ENCODE results near the gene GUCA2A. TPM values are rescaled to one million over a fixed set of nuclear protein-coding genes. Genes with fewer than 3 reads are reported as not detected.

Gene GUCA2A
- polyA plus RNA-seq, 1 donor: 68.7 TPM

- no CpG with 5 or more reads among the region's 2 CpGs for WGBS (ENCODE audit: insufficient coverage, low lambda C conversion rate)
- Histone ChIP-seq H3K27ac (ENCODE audit: low read length) (no peak overlapping the region), H3K4me3 (ENCODE audit: low read length) (no peak overlapping the region), H3K27me3 (ENCODE audit: control insufficient read depth, insufficient read depth, low read length) (no peaks in the 10 kb centered on the region), H3K9me3 (ENCODE audit: control insufficient read depth, low read depth, low read length) (no peaks in the 10 kb centered on the region), H3K4me1 (ENCODE audit: control insufficient read depth, insufficient read depth, low read length) (peaks cover 9% of the 10 kb centered on the region), H3K36me3 (ENCODE audit: control insufficient read depth, insufficient read depth, low read length) (peaks cover 34% of the 10 kb centered on the region)
- no peak for DNase-seq
Measured at GRCh38 chr1:42179275-42179674, 14.7 kb upstream of the GUCA2A start.

- Histone ChIP-seq H3K4me1 (ENCODE audit: control insufficient read depth, insufficient read depth, low read length) (peaks cover 9% of the 10 kb centered on the region), H3K9me3 (ENCODE audit: control insufficient read depth, low read depth, low read length) (no peaks in the 10 kb centered on the region), H3K27ac (ENCODE audit: low read length) (no peak overlapping the region), H3K36me3 (ENCODE audit: control insufficient read depth, insufficient read depth, low read length) (peaks cover 30% of the 10 kb centered on the region), H3K4me3 (ENCODE audit: low read length) (no peak overlapping the region), H3K27me3 (ENCODE audit: control insufficient read depth, insufficient read depth, low read length) (no peaks in the 10 kb centered on the region)
- DNase-seq: no peak
- no CpG with 5 or more reads among the region's 3 CpGs for WGBS (ENCODE audit: insufficient coverage, low lambda C conversion rate)
Measured at GRCh38 chr1:42178249-42178648, 13.7 kb upstream of the GUCA2A start.

- Histone ChIP-seq H3K36me3 (ENCODE audit: control insufficient read depth, insufficient read depth, low read length) (peaks cover 30% of the 10 kb centered on the region), H3K4me1 (ENCODE audit: control insufficient read depth, insufficient read depth, low read length) (peaks cover 16% of the 10 kb centered on the region), H3K27me3 (ENCODE audit: control insufficient read depth, insufficient read depth, low read length) (no peaks in the 10 kb centered on the region), H3K9me3 (ENCODE audit: control insufficient read depth, low read depth, low read length) (no peaks in the 10 kb centered on the region), H3K4me3 (ENCODE audit: low read length) (no peak overlapping the region), H3K27ac (ENCODE audit: low read length) (no peak overlapping the region)
- DNase-seq: no peak
- 100% methylated on average over 2 of the region's 6 CpGs for WGBS (ENCODE audit: insufficient coverage, low lambda C conversion rate)
Measured at GRCh38 chr1:42177541-42177981, 13.0 kb upstream of the GUCA2A start.

GRCh38 chr1:42176902-42177519 lies 12.5 kb upstream of the GUCA2A start:
- Histone ChIP-seq H3K36me3 (ENCODE audit: control insufficient read depth, insufficient read depth, low read length) (peaks cover 25% of the 10 kb centered on the region), H3K9me3 (ENCODE audit: control insufficient read depth, low read depth, low read length) (no peaks in the 10 kb centered on the region), H3K4me1 (ENCODE audit: control insufficient read depth, insufficient read depth, low read length) (peaks cover 20% of the 10 kb centered on the region), H3K4me3 (ENCODE audit: low read length) (no peak overlapping the region), H3K27me3 (ENCODE audit: control insufficient read depth, insufficient read depth, low read length) (no peaks in the 10 kb centered on the region), H3K27ac (ENCODE audit: low read length) (no peak overlapping the region)
- DNase-seq: no peak
- 100% methylated on average over 3 of the region's 4 CpGs for WGBS (ENCODE audit: insufficient coverage, low lambda C conversion rate)

GRCh38 chr1:42175314-42176054 lies 10.9 kb upstream of the GUCA2A start:
- no peak for DNase-seq
- H3K9me3 ChIP-seq (ENCODE audit: control insufficient read depth, low read depth, low read length): no peaks in the 10 kb centered on the region
- no CpG with 5 or more reads among the region's 7 CpGs for WGBS (ENCODE audit: insufficient coverage, low lambda C conversion rate)
- peaks cover 27% of the 10 kb centered on the region for H3K4me1 ChIP-seq (ENCODE audit: control insufficient read depth, insufficient read depth, low read length)
- no peak overlapping the region for H3K27ac ChIP-seq (ENCODE audit: low read length)
- peaks cover 13% of the 10 kb centered on the region for H3K36me3 ChIP-seq (ENCODE audit: control insufficient read depth, insufficient read depth, low read length)
- H3K4me3 ChIP-seq (ENCODE audit: low read length): no peak overlapping the region
- H3K27me3 ChIP-seq (ENCODE audit: control insufficient read depth, insufficient read depth, low read length): no peaks in the 10 kb centered on the region

- no CpG with 5 or more reads among the region's 8 CpGs for WGBS (ENCODE audit: insufficient coverage, low lambda C conversion rate)
- H3K27ac ChIP-seq (ENCODE audit: low read length): no peak overlapping the region
- H3K4me3 ChIP-seq (ENCODE audit: low read length): no peak overlapping the region
- H3K4me1 ChIP-seq (ENCODE audit: control insufficient read depth, insufficient read depth, low read length): peaks cover 27% of the 10 kb centered on the region
- H3K36me3 ChIP-seq (ENCODE audit: control insufficient read depth, insufficient read depth, low read length): peaks cover 4% of the 10 kb centered on the region
- no peaks in the 10 kb centered on the region for H3K9me3 ChIP-seq (ENCODE audit: control insufficient read depth, low read depth, low read length)
- no peak for DNase-seq
- no peaks in the 10 kb centered on the region for H3K27me3 ChIP-seq (ENCODE audit: control insufficient read depth, insufficient read depth, low read length)
Measured at GRCh38 chr1:42173961-42174735, 9.6 kb upstream of the GUCA2A start.

GRCh38 chr1:42173155-42173933 lies 8.8 kb upstream of the GUCA2A start:
- no peaks in the 10 kb centered on the region for H3K9me3 ChIP-seq (ENCODE audit: control insufficient read depth, low read depth, low read length)
- no peak overlapping the region for H3K4me3 ChIP-seq (ENCODE audit: low read length)
- no peak overlapping the region for H3K27ac ChIP-seq (ENCODE audit: low read length)
- peaks cover 4% of the 10 kb centered on the region for H3K36me3 ChIP-seq (ENCODE audit: control insufficient read depth, insufficient read depth, low read length)
- no peaks in the 10 kb centered on the region for H3K27me3 ChIP-seq (ENCODE audit: control insufficient read depth, insufficient read depth, low read length)
- peak in 1 of 2 donors; percentile 40 for DNase-seq
- no CpG with 5 or more reads among the region's 9 CpGs for WGBS (ENCODE audit: insufficient coverage, low lambda C conversion rate)
- H3K4me1 ChIP-seq (ENCODE audit: control insufficient read depth, insufficient read depth, low read length): peaks cover 27% of the 10 kb centered on the region

GRCh38 chr1:42172381-42173133 lies 8.0 kb upstream of the GUCA2A start:
- Histone ChIP-seq H3K4me3 (ENCODE audit: low read length) (no peak overlapping the region), H3K9me3 (ENCODE audit: control insufficient read depth, low read depth, low read length) (no peaks in the 10 kb centered on the region), H3K4me1 (ENCODE audit: control insufficient read depth, insufficient read depth, low read length) (peaks cover 30% of the 10 kb centered on the region), H3K36me3 (ENCODE audit: control insufficient read depth, insufficient read depth, low read length) (peaks cover 4% of the 10 kb centered on the region), H3K27ac (ENCODE audit: low read length) (no peak overlapping the region), H3K27me3 (ENCODE audit: control insufficient read depth, insufficient read depth, low read length) (no peaks in the 10 kb centered on the region)
- WGBS (ENCODE audit: insufficient coverage, low lambda C conversion rate): no CpG with 5 or more reads among the region's 15 CpGs
- DNase-seq: peak in 1 of 2 donors; percentile 68

- H3K9me3 ChIP-seq (ENCODE audit: control insufficient read depth, low read depth, low read length): no peaks in the 10 kb centered on the region
- no CpG with 5 or more reads among the region's 6 CpGs for WGBS (ENCODE audit: insufficient coverage, low lambda C conversion rate)
- no peaks in the 10 kb centered on the region for H3K27me3 ChIP-seq (ENCODE audit: control insufficient read depth, insufficient read depth, low read length)
- no peak overlapping the region for H3K27ac ChIP-seq (ENCODE audit: low read length)
- DNase-seq: no peak
- H3K4me1 ChIP-seq (ENCODE audit: control insufficient read depth, insufficient read depth, low read length): peaks cover 27% of the 10 kb centered on the region
- peaks cover 4% of the 10 kb centered on the region for H3K36me3 ChIP-seq (ENCODE audit: control insufficient read depth, insufficient read depth, low read length)
- no peak overlapping the region for H3K4me3 ChIP-seq (ENCODE audit: low read length)
Measured at GRCh38 chr1:42171679-42172266, 7.2 kb upstream of the GUCA2A start.

All from large intestine (tissue), 3 donors.